Common myeloid progenitor, CD34-positive (primary cell): Measurements from ENCODE around the gene EHMT2.
"Not testable (repeated sequence)": the region's sequence is repeated elsewhere in the genome, so short reads cannot be mapped to it uniquely, and the experiment has no call there.

Experiments used
- CTCF ChIA-PET: fragments of 350-600 bp; sonication (Branson Sonifier 250); formaldehyde crosslinking; loops from one replicate; lab custom pipeline; 2021; ENCODE audit warnings: antibody characterized with exemption; lab: Charles Lee
- POLR2A ChIA-PET: fragments of 350-600 bp; sonication (Branson Sonifier 250); formaldehyde crosslinking; loops from one replicate; lab custom pipeline; 2021; ENCODE audit warnings: antibody characterized with exemption; lab: Charles Lee
- DNase-seq, 3 donors: peaks; one replicate each; pipeline versions ENCODE4 v3.0.0 to v3.0.0-alpha.2; 2013
- H3K27ac ChIP-seq, 2 experiments: 1 replicate in 1 of 2; 2 replicates in 1 of 2; pipeline ENCODE4 v1.7.0; 2013; ENCODE audit warnings: inconsistent platforms in 2 of 2, low read length in 2 of 2, mild to moderate bottlenecking in 2 of 2, low read depth in 1 of 2, moderate library complexity in 1 of 2; ENCODE audit not compliant: severe bottlenecking in 2 of 2, insufficient read depth in 1 of 2, poor library complexity in 1 of 2
- H3K27me3 ChIP-seq, 5 experiments: replicated peaks in 2 of 5; 1 replicate in 3 of 5; 2 replicates in 2 of 5; pipeline versions ENCODE4 v1.6.1 to v1.7.0; 2013; ENCODE audit warnings: low read length in 4 of 5, mild to moderate bottlenecking in 2 of 5, moderate library complexity in 2 of 5, inconsistent platforms in 1 of 5; ENCODE audit not compliant: insufficient read depth in 5 of 5, control insufficient read depth in 4 of 5
- H3K36me3 ChIP-seq, 4 experiments: 1 replicate in 2 of 4; 2 replicates in 2 of 4; pipeline versions ENCODE4 v1.6.1 to v1.7.0; 2013; ENCODE audit warnings: low read length in 3 of 4, control low read depth in 1 of 4, mild to moderate bottlenecking in 1 of 4; ENCODE audit not compliant: control insufficient read depth in 4 of 4, insufficient read depth in 4 of 4
- H3K4me1 ChIP-seq, 4 experiments: 1 replicate in 3 of 4; 2 replicates in 1 of 4; pipeline versions ENCODE4 v1.6.1 to v1.7.1; 2013; ENCODE audit warnings: low read length in 3 of 4, mild to moderate bottlenecking in 3 of 4, control low read depth in 1 of 4, inconsistent platforms in 1 of 4, moderate library complexity in 1 of 4; ENCODE audit not compliant: control insufficient read depth in 4 of 4, insufficient read depth in 4 of 4; ENCODE audit errors: control extremely low read depth in 1 of 4
- H3K4me3 ChIP-seq, 7 experiments: 1 replicate in 4 of 7; 2 replicates in 3 of 7; pipeline versions ENCODE4 v1.5.1 to v1.7.0; 2013; ENCODE audit warnings: mild to moderate bottlenecking in 7 of 7, low read length in 6 of 7, moderate library complexity in 6 of 7, inconsistent platforms in 2 of 7, low read depth in 2 of 7, control low read depth in 1 of 7; ENCODE audit not compliant: insufficient read depth in 4 of 7, control insufficient read depth in 1 of 7; ENCODE audit errors: extremely low read depth in 1 of 7
- H3K9me3 ChIP-seq, 5 experiments: 1 replicate in 4 of 5; 2 replicates in 1 of 5; pipeline versions ENCODE4 v1.6.1 to v1.7.1; 2013; ENCODE audit warnings: low read length in 4 of 5, mild to moderate bottlenecking in 2 of 5, inconsistent platforms in 1 of 5, low read depth in 1 of 5, moderate library complexity in 1 of 5; ENCODE audit not compliant: control insufficient read depth in 4 of 5, insufficient read depth in 2 of 5; ENCODE audit errors: control extremely low read depth in 1 of 5
- WGBS: methylation state at CpG from one replicate; pipeline ENCODE4 v1.1.5; 2013; ENCODE audit not compliant: insufficient coverage; 5-methylcytosine and 5-hydroxymethylcytosine counted together

The EHMT2 gene

GRCh38 chr6:31940256-31940664 is 42.8 kb upstream of the EHMT2 start:
- DNase-seq = no peak
- Histone ChIP-seq H3K9me3 (no peaks in the 10 kb centered on the region), H3K27ac (no peak overlapping the region), H3K4me1 (no peaks in the 10 kb centered on the region), H3K4me3 (no peak overlapping the region), H3K36me3 (no peaks in the 10 kb centered on the region), H3K27me3 (peaks cover 0 to 9% (median 0%) of the 10 kb centered on the region in 5 experiments)
- WGBS = 18% methylated on average over 5 of the region's 6 CpGs
- CTCF ChIA-PET = interaction anchor here (1.0 to 4.4 kb wide), 2 partner anchors 13 to 17 kb away, joined by 3 to 15 read pairs; no protein-coding TSS in a partner anchor
- POLR2A ChIA-PET = no interaction called here

- no peak overlapping the region for H3K27ac ChIP-seq
- no peaks in the 10 kb centered on the region for H3K9me3 ChIP-seq
- H3K4me1 ChIP-seq = no peaks in the 10 kb centered on the region
- ChIA-PET CTCF (no interaction called here), POLR2A (interaction anchor here (0.6 kb wide), 1 partner anchor 16 kb away, joined by 3 read pairs; no protein-coding TSS in a partner anchor)
- DNase-seq = no peak
- H3K27me3 ChIP-seq = peaks cover 0 to 7% (median 0%) of the 10 kb centered on the region in 5 experiments
- H3K4me3 ChIP-seq = no peak overlapping the region
- no peaks in the 10 kb centered on the region for H3K36me3 ChIP-seq
- 96% methylated on average over 8 of the region's 9 CpGs for WGBS
Observed at GRCh38 chr6:31935823-31936222, 38.3 kb upstream of the EHMT2 start.

GRCh38 chr6:31935021-31935420 is 37.5 kb upstream of the EHMT2 start:
- CTCF ChIA-PET = no interaction called here
- H3K4me3 ChIP-seq = no peak overlapping the region
- H3K27ac ChIP-seq = no peak overlapping the region
- DNase-seq = no peak
- no peaks in the 10 kb centered on the region for H3K36me3 ChIP-seq
- H3K9me3 ChIP-seq = no peaks in the 10 kb centered on the region
- H3K27me3 ChIP-seq = peaks cover 0 to 7% (median 0%) of the 10 kb centered on the region in 5 experiments
- POLR2A ChIA-PET = no interaction called here
- no CpG with 5 or more reads among the region's 3 CpGs for WGBS
- H3K4me1 ChIP-seq = no peaks in the 10 kb centered on the region

GRCh38 chr6:31933537-31933936 is 36.0 kb upstream of the EHMT2 start:
- Histone ChIP-seq H3K4me3 (no peak overlapping the region), H3K27ac (no peak overlapping the region), H3K4me1 (no peaks in the 10 kb centered on the region), H3K27me3 (peaks cover 0 to 6% (median 0%) of the 10 kb centered on the region in 5 experiments), H3K9me3 (no peaks in the 10 kb centered on the region), H3K36me3 (no peaks in the 10 kb centered on the region)
- DNase-seq = no peak
- CTCF ChIA-PET = no interaction called here
- POLR2A ChIA-PET = no interaction called here
- WGBS = 96% methylated on average over 16 of the region's 19 CpGs

- H3K4me1 ChIP-seq, H3K27ac ChIP-seq, DNase-seq, POLR2A ChIA-PET, H3K9me3 ChIP-seq, CTCF ChIA-PET, H3K36me3 ChIP-seq, H3K4me3 ChIP-seq: not testable (repeated sequence)
- H3K27me3 ChIP-seq = peaks cover 0 to 10% (median 0%) of the 10 kb centered on the region in 5 experiments
- WGBS = 94% methylated on average over 3 of the region's 32 CpGs
Observed at GRCh38 chr6:31932137-31932536, 34.6 kb upstream of the EHMT2 start.

- no peaks in the 10 kb centered on the region for H3K9me3 ChIP-seq
- no CpG with 5 or more reads among the region's 1 CpG for WGBS
- H3K36me3 ChIP-seq = no peaks in the 10 kb centered on the region
- no peak for DNase-seq
- CTCF ChIA-PET = no interaction called here
- H3K27me3 ChIP-seq = peaks cover 0 to 8% (median 0%) of the 10 kb centered on the region in 5 experiments
- POLR2A ChIA-PET = interaction anchor here (0.5 kb wide), 1 partner anchor 98 kb away, joined by 3 read pairs; no protein-coding TSS in a partner anchor
- no peak overlapping the region for H3K27ac ChIP-seq
- H3K4me1 ChIP-seq = no peaks in the 10 kb centered on the region
- H3K4me3 ChIP-seq = no peak overlapping the region
Observed at GRCh38 chr6:31930962-31931361, 33.5 kb upstream of the EHMT2 start.

GRCh38 chr6:31928672-31928939 is 31.1 kb upstream of the EHMT2 start:
- H3K36me3 ChIP-seq = no peaks in the 10 kb centered on the region
- DNase-seq = no peak
- ChIA-PET POLR2A (no interaction called here), CTCF (interaction anchor here (0.6 kb wide), 1 partner anchor 10 kb away, joined by 4 read pairs; no protein-coding TSS in a partner anchor)
- 95% methylated on average over 4 of the region's 9 CpGs for WGBS
- H3K27ac ChIP-seq = no peak overlapping the region
- H3K27me3 ChIP-seq = peaks cover 0 to 7% (median 0%) of the 10 kb centered on the region in 5 experiments
- no peaks in the 10 kb centered on the region for H3K9me3 ChIP-seq
- no peak overlapping the region for H3K4me3 ChIP-seq
- no peaks in the 10 kb centered on the region for H3K4me1 ChIP-seq
